Measurements from ENCODE around the gene LGALSL. TPM values are rescaled to one million over a fixed set of nuclear protein-coding genes. Genes with fewer than 3 reads are reported as not detected.

LGALSL gene
- polyA plus RNA-seq, 1 of the 3 experiments (the other 2 are of a cell fraction) = 6.5 TPM

DNA sequence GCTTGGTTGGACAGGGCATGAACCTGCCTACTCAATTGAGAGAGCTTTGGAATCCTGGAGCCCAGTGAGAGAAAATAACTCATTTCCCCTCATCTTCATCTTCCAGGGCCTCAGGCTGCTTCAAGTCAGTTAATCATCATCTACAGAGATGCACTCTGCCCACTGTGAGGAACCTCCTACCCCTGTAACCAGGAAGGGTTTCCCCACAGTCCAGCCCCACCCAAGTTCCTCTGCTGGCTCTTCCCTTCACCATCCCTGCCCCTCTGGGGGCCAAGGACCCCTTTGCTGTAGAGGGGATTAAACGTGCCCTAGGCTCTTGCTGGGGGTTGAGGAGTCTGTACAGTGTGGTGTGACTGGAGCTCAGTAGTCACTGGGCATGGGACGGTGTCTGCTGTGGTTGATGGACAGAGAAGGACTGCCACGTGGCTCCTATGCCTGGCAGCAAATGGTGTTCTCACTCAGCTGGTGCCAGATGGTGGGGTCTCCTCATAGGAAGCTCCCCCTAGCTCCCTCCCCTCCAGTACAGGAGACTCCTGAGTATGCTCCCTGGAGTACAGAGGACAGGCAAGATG lies 29.5 kb upstream of the LGALSL start:
- TF ChIP-seq, protein P1, sequence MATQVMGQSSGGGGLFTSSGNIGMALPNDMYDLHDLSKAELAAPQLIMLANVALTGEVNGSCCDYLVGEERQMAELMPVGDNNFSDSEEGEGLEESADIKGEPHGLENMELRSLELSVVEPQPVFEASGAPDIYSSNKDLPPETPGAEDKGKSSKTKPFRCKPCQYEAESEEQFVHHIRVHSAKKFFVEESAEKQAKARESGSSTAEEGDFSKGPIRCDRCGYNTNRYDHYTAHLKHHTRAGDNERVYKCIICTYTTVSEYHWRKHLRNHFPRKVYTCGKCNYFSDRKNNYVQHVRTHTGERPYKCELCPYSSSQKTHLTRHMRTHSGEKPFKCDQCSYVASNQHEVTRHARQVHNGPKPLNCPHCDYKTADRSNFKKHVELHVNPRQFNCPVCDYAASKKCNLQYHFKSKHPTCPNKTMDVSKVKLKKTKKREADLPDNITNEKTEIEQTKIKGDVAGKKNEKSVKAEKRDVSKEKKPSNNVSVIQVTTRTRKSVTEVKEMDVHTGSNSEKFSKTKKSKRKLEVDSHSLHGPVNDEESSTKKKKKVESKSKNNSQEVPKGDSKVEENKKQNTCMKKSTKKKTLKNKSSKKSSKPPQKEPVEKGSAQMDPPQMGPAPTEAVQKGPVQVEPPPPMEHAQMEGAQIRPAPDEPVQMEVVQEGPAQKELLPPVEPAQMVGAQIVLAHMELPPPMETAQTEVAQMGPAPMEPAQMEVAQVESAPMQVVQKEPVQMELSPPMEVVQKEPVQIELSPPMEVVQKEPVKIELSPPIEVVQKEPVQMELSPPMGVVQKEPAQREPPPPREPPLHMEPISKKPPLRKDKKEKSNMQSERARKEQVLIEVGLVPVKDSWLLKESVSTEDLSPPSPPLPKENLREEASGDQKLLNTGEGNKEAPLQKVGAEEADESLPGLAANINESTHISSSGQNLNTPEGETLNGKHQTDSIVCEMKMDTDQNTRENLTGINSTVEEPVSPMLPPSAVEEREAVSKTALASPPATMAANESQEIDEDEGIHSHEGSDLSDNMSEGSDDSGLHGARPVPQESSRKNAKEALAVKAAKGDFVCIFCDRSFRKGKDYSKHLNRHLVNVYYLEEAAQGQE (IDR thresholded peaks at IDR 0.05; ENCODE audit: low read depth, low read length) = no peak
- no peak for TF ChIP-seq YY1 (IDR thresholded peaks at IDR 0.05; ENCODE audit: low read depth)
- TF ChIP-seq, protein P2, sequence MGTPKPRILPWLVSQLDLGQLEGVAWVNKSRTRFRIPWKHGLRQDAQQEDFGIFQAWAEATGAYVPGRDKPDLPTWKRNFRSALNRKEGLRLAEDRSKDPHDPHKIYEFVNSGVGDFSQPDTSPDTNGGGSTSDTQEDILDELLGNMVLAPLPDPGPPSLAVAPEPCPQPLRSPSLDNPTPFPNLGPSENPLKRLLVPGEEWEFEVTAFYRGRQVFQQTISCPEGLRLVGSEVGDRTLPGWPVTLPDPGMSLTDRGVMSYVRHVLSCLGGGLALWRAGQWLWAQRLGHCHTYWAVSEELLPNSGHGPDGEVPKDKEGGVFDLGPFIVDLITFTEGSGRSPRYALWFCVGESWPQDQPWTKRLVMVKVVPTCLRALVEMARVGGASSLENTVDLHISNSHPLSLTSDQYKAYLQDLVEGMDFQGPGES (IDR thresholded peaks at IDR 0.05; ENCODE audit: low read depth, low read length) = no peak
- TF ChIP-seq TAF1 (IDR thresholded peaks at IDR 0.05; ENCODE audit: borderline replicate concordance, low read depth, low read length) = no peak
- no peak for TF ChIP-seq FOXJ3 (CRISPR knock-in tag; IDR thresholded peaks at IDR 0.05)
- TF ChIP-seq CHD2 (IDR thresholded peaks at IDR 0.05; ENCODE audit: low read length, partially characterized antibody) = no peak
- no peak for TF ChIP-seq NRF1 (IDR thresholded peaks at IDR 0.05; ENCODE audit: low read depth, low read length)
- TF ChIP-seq, protein P3, sequence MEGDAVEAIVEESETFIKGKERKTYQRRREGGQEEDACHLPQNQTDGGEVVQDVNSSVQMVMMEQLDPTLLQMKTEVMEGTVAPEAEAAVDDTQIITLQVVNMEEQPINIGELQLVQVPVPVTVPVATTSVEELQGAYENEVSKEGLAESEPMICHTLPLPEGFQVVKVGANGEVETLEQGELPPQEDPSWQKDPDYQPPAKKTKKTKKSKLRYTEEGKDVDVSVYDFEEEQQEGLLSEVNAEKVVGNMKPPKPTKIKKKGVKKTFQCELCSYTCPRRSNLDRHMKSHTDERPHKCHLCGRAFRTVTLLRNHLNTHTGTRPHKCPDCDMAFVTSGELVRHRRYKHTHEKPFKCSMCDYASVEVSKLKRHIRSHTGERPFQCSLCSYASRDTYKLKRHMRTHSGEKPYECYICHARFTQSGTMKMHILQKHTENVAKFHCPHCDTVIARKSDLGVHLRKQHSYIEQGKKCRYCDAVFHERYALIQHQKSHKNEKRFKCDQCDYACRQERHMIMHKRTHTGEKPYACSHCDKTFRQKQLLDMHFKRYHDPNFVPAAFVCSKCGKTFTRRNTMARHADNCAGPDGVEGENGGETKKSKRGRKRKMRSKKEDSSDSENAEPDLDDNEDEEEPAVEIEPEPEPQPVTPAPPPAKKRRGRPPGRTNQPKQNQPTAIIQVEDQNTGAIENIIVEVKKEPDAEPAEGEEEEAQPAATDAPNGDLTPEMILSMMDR (IDR thresholded peaks at IDR 0.05) = no peak
- no peak for TF ChIP-seq MXI1 (IDR thresholded peaks at IDR 0.05; ENCODE audit: low read depth, low read length)
- no peak for TF ChIP-seq MEF2A (IDR thresholded peaks at IDR 0.05; ENCODE audit: borderline replicate concordance, low read depth)
- TF ChIP-seq, protein P4, sequence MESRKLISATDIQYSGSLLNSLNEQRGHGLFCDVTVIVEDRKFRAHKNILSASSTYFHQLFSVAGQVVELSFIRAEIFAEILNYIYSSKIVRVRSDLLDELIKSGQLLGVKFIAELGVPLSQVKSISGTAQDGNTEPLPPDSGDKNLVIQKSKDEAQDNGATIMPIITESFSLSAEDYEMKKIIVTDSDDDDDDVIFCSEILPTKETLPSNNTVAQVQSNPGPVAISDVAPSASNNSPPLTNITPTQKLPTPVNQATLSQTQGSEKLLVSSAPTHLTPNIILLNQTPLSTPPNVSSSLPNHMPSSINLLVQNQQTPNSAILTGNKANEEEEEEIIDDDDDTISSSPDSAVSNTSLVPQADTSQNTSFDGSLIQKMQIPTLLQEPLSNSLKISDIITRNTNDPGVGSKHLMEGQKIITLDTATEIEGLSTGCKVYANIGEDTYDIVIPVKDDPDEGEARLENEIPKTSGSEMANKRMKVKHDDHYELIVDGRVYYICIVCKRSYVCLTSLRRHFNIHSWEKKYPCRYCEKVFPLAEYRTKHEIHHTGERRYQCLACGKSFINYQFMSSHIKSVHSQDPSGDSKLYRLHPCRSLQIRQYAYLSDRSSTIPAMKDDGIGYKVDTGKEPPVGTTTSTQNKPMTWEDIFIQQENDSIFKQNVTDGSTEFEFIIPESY (IDR thresholded peaks at IDR 0.05; ENCODE audit: borderline replicate concordance, low read depth) = no peak
- no peak for TF ChIP-seq SIN3A (IDR thresholded peaks at IDR 0.05; ENCODE audit: borderline replicate concordance, low read depth, low read length)
- no peak for TF ChIP-seq FOSL2 (IDR thresholded peaks at IDR 0.05; ENCODE audit: borderline replicate concordance, low read depth)
- TF ChIP-seq, protein P5, sequence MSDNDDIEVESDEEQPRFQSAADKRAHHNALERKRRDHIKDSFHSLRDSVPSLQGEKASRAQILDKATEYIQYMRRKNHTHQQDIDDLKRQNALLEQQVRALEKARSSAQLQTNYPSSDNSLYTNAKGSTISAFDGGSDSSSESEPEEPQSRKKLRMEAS (IDR thresholded peaks at IDR 0.05; ENCODE audit: low read depth) = no peak
- TF ChIP-seq RCOR1 (IDR thresholded peaks at IDR 0.05; ENCODE audit: low read length) = no peak
- Histone ChIP-seq H3K4me1 (ENCODE audit: control insufficient read depth in 1 of 2, insufficient read depth in 2 of 2, low read depth in 1 of 2, low read length in 1 of 2) (no peaks in the 10 kb centered on the region; a peak in 3 of 4 replicates), H3K9me3 (no peaks in the 10 kb centered on the region), H3F3A (replicated peaks; ENCODE audit: insufficient read depth) (no peaks in the 10 kb centered on the region), H3K9ac (no peak overlapping the region), H3K27ac (ENCODE audit: low read depth in 2 of 2, low read length in 1 of 2) (no peak overlapping the region), H2AFZ (ENCODE audit: low read depth) (no peak overlapping the region), H3K27me3 (ENCODE audit: insufficient read depth) (no peaks in the 10 kb centered on the region), H3K79me2 (ENCODE audit: insufficient read depth) (no peaks in the 10 kb centered on the region), H3K4me2 (no peak overlapping the region), H3K4me3 (ENCODE audit: low read depth in 2 of 2, low read length in 1 of 2) (no peak overlapping the region), H4K20me1 (ENCODE audit: insufficient read depth) (no peaks in the 10 kb centered on the region), H3K36me3 (replicated peaks in 1 of 2; ENCODE audit: control insufficient read depth in 1 of 2, insufficient read depth in 2 of 2, low read length in 1 of 2) (no peaks in the 10 kb centered on the region), H3K9me2 (no peaks in the 10 kb centered on the region)
- DNase-seq = no peak
- CTCF ChIA-PET = no interaction called here
- POLR2A ChIA-PET = no interaction called here
- 30% methylated on average over 2 of the region's 3 CpGs for WGBS (ENCODE audit: low lambda C conversion rate)
